Measurements from ENCODE around the gene DAAM1. TPM values are rescaled to one million over a fixed set of nuclear protein-coding genes. Genes with fewer than 3 reads are reported as not detected.

DAAM1 gene
- total RNA-seq, 2 donors from 2014 or later = 94.0 to 99.4 TPM

- no peak overlapping the region for H3K27ac Mint-ChIP-seq
- WGBS, 2 experiments (ENCODE audit: insufficient coverage in 1 of 2, insufficient read length in 1 of 2) = 93 to 100% methylated on average over 3 to 5 of the region's 5 CpGs
- Histone ChIP-seq H3K9ac (ENCODE audit: extremely low read depth, low read length, poor library complexity, severe bottlenecking) (no peak overlapping the region), H3K36me3 (ENCODE audit: control insufficient read depth, insufficient read depth, low read length) (peaks cover 35% of the 10 kb centered on the region), H3K27me3 (ENCODE audit: control insufficient read depth, insufficient read depth, low read length, poor library complexity, severe bottlenecking) (no peaks in the 10 kb centered on the region), H3K4me3 (ENCODE audit: low read length) (no peak overlapping the region), H3K9me3 (ENCODE audit: control insufficient read depth, low read length) (no peaks in the 10 kb centered on the region), H3K27ac (ENCODE audit: low read depth, low read length) (no peak overlapping the region), H3K4me1 (ENCODE audit: control insufficient read depth, insufficient read depth, low read length) (peaks cover 7% of the 10 kb centered on the region)
- H3K36me3 Mint-ChIP-seq (ENCODE audit: low read depth) = peaks cover 17% of the 10 kb centered on the region
- no peak for TF ChIP-seq CTCF (conservative IDR thresholded peaks at IDR 0.05)
- no peak overlapping the region for H3K4me3 Mint-ChIP-seq
- peaks cover 19% of the 10 kb centered on the region for H3K4me1 Mint-ChIP-seq
- no peak for DNase-seq
- no peaks in the 10 kb centered on the region for H3K27me3 Mint-ChIP-seq (ENCODE audit: insufficient read depth)
- no peaks in the 10 kb centered on the region for H3K9me3 Mint-ChIP-seq
Measured at GRCh38 chr14:59317798-59318505, 129.5 kb downstream of the DAAM1 start.

GRCh38 chr14:59318908-59319307, 130.4 kb downstream of the DAAM1 start:
- 87 to 100% methylated on average over 1 to 4 of the region's 4 CpGs for WGBS, 2 experiments (ENCODE audit: insufficient coverage in 1 of 2, insufficient read length in 1 of 2)
- Mint-ChIP-seq H3K27ac (peak overlapping the region; percentile 2), H3K36me3 (ENCODE audit: low read depth) (peaks cover 23% of the 10 kb centered on the region), H3K9me3 (no peaks in the 10 kb centered on the region), H3K4me3 (no peak overlapping the region), H3K27me3 (ENCODE audit: insufficient read depth) (no peaks in the 10 kb centered on the region), H3K4me1 (peaks cover 17% of the 10 kb centered on the region)
- H3K27ac ChIP-seq (ENCODE audit: low read depth, low read length) = no peak overlapping the region
- H3K36me3 ChIP-seq (ENCODE audit: control insufficient read depth, insufficient read depth, low read length) = peaks cover 40% of the 10 kb centered on the region
- no peak for DNase-seq
- H3K4me3 ChIP-seq (ENCODE audit: low read length) = no peak overlapping the region
- no peaks in the 10 kb centered on the region for H3K27me3 ChIP-seq (ENCODE audit: control insufficient read depth, insufficient read depth, low read length, poor library complexity, severe bottlenecking)
- peaks cover 7% of the 10 kb centered on the region for H3K4me1 ChIP-seq (ENCODE audit: control insufficient read depth, insufficient read depth, low read length)
- no peaks in the 10 kb centered on the region for H3K9me3 ChIP-seq (ENCODE audit: control insufficient read depth, low read length)
- H3K9ac ChIP-seq (ENCODE audit: extremely low read depth, low read length, poor library complexity, severe bottlenecking) = no peak overlapping the region
- TF ChIP-seq CTCF (conservative IDR thresholded peaks at IDR 0.05) = no peak

GRCh38 chr14:59320361-59320760, 131.9 kb downstream of the DAAM1 start:
- no peaks in the 10 kb centered on the region for H3K9me3 Mint-ChIP-seq
- H3K36me3 Mint-ChIP-seq (ENCODE audit: low read depth) = peaks cover 33% of the 10 kb centered on the region
- no peak for TF ChIP-seq CTCF (conservative IDR thresholded peaks at IDR 0.05)
- no peaks in the 10 kb centered on the region for H3K27me3 Mint-ChIP-seq (ENCODE audit: insufficient read depth)
- no peak overlapping the region for H3K4me3 Mint-ChIP-seq
- no peak for DNase-seq
- H3K4me1 Mint-ChIP-seq = peaks cover 17% of the 10 kb centered on the region
- H3K4me3 ChIP-seq (ENCODE audit: low read length) = no peak overlapping the region
- H3K9ac ChIP-seq (ENCODE audit: extremely low read depth, low read length, poor library complexity, severe bottlenecking) = no peak overlapping the region
- peaks cover 47% of the 10 kb centered on the region for H3K36me3 ChIP-seq (ENCODE audit: control insufficient read depth, insufficient read depth, low read length)
- no peaks in the 10 kb centered on the region for H3K9me3 ChIP-seq (ENCODE audit: control insufficient read depth, low read length)
- H3K27me3 ChIP-seq (ENCODE audit: control insufficient read depth, insufficient read depth, low read length, poor library complexity, severe bottlenecking) = no peaks in the 10 kb centered on the region
- no peak overlapping the region for H3K27ac ChIP-seq (ENCODE audit: low read depth, low read length)
- H3K4me1 ChIP-seq (ENCODE audit: control insufficient read depth, insufficient read depth, low read length) = peaks cover 7% of the 10 kb centered on the region
- H3K27ac Mint-ChIP-seq = no peak overlapping the region

All from endodermal cell (in vitro differentiated cells).